Hematopoietic multipotent progenitor cell treated with erythropoietin and hydrocortisone succinate and interleukin-3 and kit ligand, for 8 days (in vitro differentiated cells): ENCODE data around the gene NEURL1.

Experiments used
- DNase-seq: peaks from one replicate; pipeline ENCODE4 v3.0.0-alpha.2; 2015

Gene NEURL1

DNA sequence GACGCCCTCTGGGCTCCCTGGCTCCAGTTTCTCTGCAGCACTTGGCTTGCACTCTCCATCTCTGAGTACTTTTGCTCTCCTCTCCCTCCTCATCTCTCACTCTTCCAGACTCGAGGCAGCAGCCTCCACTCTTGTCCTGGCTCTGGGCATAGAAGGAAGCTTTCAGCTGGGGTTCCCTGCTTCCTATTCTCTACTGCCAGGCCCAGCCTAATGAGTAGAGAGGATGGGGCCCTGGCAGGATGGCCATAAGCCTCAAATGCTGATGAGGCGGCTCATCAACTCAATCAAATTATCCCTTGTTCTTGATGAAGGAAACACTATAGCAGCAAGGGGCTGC lies 55.8 kb downstream of the NEURL1 start:
- DNase-seq, result no peak

DNA sequence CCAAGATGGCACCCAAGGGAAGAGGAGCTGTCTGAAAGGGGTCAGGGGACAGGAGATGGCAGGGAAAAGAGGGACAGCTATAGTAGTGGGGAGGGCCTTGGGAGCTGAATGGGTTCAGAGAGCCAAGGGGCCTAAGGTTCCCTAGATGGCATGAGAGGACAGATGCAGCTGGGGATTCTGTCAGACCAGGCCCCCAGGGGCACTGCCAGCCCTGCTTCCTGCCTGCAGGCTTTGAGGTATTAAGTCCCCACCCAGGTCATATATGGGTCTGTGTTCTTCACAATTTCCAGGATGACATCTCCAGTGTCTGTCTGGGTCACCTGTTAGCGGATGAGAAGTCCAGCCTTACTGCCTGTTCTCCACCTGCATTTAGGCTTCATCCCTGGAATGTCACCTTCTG lies 56.7 kb downstream of the NEURL1 start:
- DNase-seq, result no peak

DNA sequence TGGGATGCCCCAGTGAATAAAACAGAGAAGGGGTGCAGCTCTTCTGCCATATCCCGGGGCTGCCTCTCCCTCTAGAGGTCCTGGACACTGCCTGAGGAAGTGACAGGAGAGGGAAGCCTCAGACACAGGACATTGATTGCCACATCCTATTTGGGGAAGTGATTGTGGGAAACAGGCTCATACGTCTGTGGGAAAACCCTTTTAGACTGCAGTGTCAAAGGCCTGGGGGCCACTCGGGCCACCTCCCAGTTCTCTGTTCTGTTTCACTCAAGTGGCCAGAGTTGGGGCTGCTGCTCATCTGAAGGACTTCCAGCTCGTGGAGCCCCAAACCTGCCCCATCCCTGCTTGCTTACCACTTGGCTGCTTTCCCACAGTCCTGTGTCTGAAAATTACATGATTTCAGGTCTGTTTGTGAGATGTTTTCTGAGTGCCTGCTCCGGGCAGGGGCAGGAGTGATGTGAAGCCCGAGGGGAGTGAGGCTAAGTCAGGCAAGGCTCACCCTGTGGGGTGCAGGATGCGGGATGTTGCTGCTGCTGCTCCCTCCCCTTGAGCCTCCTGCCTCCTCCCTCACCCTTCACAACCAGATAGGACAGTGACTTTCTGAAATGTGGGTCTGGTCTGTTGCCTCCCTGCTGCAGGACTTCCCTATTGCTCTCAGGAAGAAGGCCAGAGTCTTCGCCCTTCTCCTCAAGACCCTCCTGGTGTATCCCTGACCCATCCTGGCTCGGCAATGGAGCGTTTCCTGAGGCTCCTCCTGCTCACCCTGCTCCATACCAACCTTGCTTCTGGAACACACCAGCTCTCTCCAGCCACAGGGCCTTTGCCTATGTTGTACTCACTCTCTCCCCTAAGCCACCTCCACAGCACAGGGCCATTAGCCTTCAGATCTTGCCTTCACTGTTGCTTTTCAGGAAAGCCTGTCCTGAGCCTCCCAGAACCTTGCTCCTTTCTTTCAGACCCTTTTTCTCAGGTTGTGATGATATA lies 58.4 kb downstream of the NEURL1 start:
- DNase-seq, result no peak

DNA sequence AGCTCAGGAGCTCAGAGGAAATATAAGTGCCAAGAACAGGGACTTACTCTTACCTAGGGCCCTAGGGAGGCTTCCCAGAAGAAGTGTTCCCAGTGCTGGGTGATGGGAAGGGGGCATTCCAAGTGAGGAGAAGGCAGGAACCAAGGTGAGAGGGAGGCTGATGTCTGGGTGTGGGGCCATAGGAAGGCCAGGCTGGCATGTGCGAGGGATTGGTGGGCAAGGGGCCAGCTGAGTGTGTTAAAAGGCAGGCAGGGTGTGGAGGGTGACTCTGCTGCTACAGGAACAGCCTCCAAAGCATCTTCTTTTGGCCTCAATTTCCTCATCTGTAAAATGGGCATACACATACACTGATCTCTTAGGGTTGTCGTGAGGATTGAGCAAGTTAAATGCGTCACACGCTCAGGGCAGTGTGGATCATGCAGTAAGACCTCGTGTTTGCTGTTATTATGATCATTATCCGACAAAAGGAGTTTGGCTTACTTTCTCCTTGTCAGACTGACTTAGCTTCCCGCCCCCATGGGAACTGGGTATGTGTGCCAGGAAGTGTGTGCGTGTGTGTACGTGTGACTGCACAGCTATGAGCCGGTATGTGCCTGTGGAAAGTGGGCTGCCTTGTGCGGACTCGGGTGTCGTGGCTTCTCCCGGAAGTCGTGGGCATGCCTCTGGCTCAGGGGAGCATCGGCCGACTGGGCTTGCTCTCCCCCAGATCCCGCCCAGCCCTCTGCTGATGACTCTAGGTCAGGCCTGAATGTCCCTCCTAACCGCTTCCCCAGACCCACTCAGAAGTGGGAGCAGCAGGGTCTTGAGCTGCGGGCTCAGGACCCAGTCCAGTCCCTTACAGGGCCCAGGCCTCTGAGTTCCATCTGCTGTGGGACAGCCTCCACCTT lies 59.6 kb downstream of the NEURL1 start:
- DNase-seq, result no peak

DNA sequence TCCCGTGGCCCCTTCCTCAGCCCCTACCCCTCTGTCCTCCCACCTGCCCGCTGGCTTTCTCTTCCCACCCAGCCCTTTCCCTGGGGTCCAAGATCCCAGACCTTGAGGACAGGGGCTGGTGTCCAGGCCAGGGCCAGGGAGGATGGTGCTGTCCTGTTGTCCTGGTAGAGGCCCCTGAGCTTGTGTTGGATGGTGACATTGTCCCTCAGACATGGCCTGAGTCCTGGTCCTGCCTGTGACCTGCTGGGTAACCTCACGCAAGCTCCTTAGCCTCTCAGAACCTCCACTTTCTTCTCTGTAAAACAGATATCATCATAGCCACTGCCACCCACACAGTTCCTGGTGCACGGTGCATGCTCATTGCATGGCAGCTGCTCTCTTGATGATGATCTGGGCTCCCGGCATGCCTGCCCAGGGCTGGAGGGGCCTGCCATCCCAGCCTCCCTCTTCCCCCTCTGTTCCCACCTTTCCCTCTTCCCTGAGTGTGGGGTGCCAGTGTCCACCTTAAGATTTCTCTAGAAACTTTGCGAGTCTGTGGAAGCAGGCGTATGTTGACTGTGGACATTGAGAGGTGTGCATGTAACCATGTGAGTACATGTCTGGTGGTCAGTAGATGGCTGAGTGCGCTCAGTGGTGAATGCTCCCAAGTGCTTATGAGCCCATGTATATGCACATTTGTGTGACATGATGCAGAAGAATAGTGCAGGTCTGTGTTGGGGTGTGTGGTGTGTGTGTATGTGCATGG lies 60.4 kb downstream of the NEURL1 start:
- DNase-seq, result no peak

DNA sequence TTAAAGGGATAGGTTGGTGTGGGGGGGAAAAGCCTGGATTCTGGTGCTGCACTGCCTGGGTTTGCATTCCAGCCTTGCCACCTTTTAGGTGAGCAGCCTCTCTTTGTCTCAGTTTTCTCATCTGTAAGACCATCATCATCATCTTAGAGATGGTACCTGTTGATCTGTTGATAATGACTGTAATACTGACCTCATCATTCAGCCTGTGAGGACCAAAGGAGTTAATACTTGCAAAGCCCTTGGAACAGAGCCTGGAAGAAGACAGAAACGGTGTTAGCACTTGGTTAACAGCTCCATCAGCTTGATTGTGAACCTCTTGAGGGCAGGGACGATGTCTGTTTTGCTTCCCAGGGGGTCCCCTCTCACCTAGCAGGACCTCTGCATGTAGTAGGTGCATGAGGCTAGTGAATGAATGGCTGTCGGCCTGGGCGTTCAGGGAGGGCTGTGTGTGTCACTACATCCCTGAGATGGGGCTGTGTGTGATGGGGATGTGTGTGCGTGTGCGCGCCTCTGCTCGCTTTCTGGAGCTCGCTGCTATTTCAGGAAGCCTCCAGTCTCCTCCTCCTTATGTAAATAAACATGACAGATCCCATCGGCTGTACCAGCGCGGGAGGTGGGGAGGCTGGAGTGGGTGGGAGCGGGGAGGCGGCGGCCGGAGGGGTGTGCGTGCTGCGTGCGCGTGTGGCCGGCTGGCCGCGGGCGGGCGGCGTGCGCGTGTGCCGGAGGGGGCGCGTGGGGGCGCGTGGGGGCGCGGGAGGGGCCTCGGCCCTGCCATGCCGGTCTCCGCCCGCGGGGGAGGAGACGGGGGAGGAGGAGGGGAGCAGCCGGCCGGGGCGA lies 61.2 kb downstream of the NEURL1 start:
- peak; percentile 21 for DNase-seq

DNA sequence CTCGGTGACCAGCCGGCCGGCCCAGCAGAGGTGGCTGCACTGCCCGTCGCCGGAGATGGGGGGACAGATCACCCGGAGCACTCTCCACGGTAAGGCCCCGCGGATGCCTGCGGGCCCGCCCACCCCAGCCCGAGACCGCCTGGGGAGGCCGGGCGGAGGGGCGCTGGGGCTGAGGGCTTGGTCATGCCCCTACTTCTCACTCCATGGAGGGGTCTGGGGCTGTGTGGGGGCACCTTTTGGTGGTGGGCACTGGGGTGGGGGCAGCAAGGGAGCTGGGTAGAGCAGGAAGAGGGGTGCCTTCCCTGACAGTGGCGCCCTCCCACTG lies 61.8 kb downstream of the NEURL1 start:
- DNase-seq, result no peak

DNA sequence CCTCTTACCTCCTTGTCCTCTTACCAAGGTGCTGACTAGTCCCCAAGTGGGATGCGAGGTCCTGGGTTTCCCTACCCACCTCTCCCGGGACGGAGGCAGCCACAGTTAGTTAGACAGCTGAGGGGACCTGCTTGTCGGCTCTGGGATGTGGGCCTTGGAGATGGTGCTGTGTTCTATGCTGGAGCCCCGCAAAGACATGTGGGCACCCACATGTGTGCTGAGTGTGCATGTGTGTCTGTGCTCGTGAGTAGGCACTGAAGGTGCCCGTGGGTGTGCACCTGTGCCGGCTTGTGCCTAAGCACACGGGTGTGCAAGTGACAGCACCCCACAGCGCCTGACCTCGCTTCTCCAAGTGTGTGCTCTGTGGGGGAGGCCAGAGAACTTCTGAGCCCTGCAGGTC lies 62.2 kb downstream of the NEURL1 start:
- DNase-seq, result no peak

DNA sequence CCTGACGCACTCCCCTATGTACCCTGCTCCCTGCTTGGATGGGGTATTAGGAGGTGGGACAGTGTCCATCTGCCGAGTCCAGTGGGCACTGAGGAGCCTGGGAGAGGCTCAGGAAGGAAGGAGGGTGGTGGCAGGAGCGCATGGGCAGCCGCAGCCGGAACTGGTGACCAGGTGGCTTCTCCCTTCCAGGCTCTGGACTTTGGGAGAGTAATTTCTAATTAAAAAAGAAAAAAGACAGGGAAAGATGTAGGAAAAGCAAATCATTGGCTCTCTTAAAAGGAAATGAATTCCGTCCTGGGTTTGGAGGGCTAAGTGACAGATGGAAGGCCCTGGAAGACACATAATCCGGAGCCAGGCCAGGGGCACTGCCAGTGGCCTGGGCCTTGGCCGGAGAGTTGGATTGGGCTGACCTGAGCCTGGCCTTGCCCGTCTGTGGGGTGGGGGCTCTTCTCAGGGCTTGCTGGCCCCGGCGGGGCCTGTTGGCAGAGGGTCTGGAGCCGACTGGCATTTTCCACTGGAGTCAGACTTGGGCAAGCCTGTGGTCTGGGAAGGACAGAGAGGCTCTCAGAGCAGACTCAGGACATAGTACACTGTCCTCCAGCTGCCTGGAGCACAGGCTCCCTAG lies 63.0 kb downstream of the NEURL1 start:
- no peak for DNase-seq

DNA sequence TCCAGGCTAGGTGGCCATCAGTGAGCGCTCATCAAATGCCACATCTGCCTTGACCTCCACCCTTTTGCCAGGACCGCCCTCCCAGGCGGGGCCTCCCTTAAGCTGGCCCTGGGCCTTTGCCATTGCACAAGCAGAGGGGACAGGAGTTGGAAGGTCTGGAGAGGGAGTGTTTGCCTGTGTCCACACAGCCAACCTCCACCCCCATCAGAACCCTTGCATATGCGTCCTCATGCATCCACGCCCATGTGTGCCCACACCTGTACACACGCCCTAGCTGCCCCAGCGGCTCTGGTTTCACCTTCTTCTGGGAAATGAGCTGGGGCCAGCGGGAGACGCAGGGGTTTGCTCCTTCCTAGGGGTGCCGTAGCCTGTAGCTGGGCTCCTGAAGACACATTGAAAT lies 64.0 kb downstream of the NEURL1 start:
- DNase-seq, result no peak

DNA sequence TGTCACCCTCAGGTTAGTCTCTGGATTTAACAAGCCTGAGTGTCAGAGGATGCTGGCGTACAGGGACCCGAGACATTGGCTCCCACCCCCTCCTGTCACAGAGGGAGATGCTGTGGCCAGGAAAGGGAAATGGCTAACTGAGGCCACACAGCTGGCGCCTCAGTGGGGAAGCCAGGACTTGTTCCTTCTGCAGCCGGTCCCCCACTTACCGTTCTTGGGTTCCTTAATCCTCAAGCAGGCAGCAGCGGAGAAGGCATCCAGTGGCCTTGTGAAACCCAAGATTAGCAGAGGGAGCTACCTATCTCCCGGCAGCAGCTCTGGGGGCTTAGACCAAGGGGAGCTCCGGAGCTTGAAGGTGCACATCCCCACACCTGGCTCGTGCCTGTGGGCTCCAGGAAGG lies 65.4 kb downstream of the NEURL1 start:
- no peak for DNase-seq

DNA sequence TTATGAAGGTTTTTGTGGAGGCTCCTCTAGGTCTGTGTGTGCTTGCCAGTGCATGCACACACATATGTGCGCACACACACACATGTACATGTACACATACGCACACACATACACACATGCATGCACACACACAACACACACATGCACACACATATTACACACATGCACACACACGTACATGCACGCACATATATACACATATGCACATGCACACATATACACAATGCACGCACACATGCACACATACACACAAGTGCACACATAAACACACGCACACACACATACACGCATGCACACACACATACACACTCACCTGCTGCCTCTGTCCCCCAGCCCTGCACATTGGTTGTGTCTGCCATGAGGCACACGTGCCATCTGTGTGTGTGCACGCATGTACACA lies 66.3 kb downstream of the NEURL1 start:
- DNase-seq, result no peak

DNA sequence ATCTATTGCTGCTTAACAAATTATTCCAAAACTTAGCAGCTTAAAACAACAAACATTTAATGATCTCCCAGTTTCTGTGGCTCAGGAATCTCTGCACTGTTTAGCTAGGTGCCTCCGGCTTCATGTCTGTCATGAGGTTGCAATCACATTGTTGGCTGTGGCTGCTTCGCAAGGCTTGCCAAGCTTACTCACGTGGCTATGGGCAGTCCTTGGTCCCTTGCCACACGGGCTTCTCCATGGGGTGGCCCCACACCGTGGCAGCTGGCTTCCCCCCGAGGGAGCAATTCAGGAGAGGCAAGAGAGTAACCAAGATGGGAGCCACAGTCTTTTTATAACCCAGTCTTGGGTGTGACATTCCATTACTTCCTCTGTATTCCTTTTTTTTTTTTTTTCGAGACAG lies 67.4 kb downstream of the NEURL1 start:
- no peak for DNase-seq

DNA sequence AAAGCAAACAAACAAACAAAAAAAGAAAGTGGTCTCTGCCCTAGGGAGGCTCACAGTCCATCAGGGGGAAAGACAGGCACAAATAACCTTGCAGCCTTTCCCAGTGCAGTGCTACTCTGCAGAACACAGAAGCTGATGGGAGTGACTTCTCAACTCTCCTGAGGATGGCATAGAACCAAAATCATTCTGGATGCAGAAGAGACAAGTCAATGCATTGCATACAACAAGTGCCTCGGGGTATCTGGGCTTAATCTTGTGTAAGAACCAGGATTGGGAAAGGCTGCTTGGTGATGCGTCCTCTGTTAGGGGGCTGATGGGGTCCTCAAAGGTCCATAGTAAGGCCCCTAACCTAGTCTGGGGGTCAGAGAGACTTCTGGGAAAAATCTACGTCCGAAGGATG lies 68.9 kb downstream of the NEURL1 start:
- DNase-seq, result no peak

DNA sequence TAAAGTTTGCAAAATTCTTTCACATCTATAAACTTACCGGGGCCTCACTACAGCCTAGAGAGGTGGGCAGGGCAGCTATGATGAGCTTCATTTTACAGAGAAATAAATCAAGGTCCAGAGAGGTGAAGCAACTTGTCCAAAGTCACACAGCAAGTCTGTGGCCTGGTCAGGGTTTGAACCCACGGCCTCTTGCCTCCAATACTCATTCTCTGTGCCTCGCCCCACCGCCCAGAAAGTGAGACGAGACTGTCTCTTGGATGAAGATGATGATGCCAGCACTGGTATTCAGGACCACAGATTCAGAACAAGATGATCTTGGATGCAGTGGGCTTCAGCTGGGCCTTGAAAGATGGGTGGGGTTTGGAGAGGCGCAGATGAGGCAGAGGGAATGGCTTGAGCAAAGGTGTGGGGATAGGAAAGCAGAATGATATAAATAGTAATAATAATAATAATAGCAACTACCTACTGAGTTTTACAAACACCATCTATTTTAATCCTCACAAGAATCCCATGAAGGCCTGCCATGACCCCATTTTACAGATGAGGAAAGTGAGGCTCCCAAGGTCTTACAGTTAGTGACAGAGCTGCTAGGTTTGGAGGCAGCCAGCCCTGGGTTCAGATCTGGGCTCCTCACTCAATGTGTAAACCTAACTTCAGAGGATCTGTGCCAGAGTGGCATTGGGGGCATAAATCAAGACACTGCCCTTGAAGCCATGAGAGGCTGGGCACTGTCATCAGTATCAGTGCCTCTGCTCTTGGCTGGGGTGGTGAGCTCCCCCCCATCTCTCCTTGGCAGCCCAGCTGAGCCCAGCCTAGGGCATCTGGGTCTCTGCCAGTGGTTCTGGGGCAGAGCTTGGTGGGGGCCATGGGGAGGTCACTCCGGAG lies 70.0 kb downstream of the NEURL1 start:
- DNase-seq, result no peak

DNA sequence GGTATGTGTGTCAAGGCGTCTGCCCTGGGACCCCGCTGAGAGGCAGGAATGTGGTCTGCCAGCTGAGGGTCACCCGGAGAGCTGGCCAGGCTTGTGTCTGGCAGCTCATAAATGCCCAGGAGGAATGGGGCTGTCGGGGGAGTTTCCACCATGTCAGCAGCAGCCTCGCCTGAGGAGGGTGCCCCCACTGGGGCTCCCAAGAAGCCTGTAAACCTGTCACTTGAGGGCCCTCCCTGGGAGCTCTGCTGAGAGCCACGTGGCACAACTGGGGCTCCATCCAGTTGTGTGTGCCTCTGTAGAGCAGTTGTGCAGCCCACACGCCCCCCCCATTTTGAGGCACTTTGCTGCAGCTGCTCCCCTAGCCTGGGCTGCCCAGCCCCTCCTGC lies 70.6 kb downstream of the NEURL1 start:
- DNase-seq, result no peak

DNA sequence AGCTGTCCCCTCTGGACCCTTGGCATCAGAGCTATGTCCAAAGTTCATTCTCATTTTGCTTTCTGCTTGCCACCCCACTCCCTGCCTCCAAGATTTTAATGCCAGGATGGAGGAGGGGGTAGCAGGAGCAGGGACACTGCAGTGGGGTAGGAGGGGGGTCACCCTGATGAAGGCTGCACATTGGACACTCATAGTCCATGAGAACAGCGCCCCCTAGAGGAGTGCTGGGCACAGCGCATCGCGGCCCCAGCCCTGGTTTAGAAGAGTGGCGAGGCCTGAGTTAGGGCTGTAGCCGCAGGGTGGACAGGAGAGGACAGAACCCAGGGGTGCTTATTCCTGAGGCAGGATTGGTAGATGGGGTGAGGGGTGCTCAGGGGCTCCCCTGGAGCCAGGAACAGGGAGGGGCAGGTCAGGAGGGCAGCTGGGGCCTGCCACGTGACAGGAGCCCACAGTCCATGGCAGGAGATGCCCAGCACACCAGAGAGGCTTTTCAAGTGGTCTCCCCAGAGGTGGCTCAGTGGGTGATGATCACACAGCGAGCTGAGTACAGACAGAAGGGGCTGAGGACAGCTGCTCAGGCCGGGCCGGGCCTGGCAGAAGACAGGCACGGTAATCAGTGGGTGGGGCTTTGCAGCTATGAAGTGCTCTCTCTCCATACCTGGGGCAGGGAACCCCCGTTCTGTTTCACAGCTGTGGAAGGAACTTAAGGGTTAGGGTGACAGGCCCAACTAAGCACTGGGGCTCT lies 71.4 kb downstream of the NEURL1 start:
- peak; percentile 38 for DNase-seq

DNA sequence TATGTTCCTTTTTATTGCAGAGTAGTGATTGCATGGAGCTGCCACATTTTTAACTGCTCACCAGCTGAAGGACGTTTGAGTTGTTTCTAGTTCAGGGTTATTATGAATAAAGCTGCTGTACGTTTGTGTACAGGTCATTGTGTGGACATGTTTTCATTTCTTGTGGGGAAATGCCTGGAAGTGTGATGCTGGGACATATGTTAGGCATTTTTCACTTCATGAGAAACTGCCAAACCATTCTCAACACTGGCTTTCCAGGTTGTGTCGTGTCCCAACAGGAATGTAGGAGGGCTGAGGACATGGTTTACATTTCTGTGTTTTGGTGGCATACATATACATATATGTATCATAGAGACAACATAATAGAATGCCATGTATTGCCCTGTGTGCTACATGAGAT lies 73.0 kb downstream of the NEURL1 start:
- DNase-seq, result no peak

DNA sequence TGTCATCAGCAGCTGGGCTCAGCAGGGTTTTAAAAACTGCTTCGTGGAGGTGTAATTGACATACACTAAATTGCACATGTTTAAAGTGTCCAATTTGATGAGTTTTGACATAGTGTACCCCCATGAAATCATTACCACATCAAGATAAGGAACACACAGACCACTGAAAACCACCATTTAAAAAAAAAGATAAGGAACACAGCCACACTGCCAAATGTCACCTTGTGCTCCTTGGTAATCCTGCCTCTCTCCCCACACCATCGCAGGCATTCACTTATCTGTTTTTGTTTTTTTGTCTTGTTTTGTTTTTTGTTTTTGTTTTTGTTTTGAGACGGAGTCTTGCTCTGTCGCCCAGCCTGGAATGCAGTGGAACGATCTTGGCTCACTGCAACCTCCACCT lies 75.0 kb downstream of the NEURL1 start:
- no peak for DNase-seq

DNA sequence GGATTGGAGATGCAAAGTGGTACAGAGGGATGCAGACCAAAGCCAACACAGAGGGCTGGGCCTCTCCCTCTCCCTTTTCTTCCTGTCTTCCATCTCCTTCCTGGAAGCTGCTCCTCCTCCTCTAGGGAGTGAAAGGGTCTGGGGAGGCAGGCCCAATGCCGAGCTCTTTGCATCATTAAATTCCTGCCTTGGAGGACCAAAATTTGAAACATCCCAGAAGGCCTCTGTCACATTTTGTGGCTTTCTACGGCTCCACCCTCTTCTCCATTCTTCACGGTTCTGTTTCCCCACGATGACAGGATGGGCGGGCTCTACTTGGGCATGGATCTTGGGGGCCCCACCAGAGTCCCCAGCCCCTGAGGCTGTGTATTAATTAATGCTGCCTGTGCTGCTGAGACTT lies 76.4 kb downstream of the NEURL1 start:
- no peak for DNase-seq
